SW480 (cell line): ENCODE results near the gene CCDC124.
"Not testable (repeated sequence)": the region's sequence is repeated elsewhere in the genome, so short reads cannot be mapped to it uniquely, and the experiment has no call there.

Experiments
- DNase-seq: peaks from one replicate; pipeline ENCODE4 v3.0.0-alpha.2; 2016; ENCODE audit warnings: low spot score

The CCDC124 gene, protein sequence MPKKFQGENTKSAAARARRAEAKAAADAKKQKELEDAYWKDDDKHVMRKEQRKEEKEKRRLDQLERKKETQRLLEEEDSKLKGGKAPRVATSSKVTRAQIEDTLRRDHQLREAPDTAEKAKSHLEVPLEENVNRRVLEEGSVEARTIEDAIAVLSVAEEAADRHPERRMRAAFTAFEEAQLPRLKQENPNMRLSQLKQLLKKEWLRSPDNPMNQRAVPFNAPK

DNA sequence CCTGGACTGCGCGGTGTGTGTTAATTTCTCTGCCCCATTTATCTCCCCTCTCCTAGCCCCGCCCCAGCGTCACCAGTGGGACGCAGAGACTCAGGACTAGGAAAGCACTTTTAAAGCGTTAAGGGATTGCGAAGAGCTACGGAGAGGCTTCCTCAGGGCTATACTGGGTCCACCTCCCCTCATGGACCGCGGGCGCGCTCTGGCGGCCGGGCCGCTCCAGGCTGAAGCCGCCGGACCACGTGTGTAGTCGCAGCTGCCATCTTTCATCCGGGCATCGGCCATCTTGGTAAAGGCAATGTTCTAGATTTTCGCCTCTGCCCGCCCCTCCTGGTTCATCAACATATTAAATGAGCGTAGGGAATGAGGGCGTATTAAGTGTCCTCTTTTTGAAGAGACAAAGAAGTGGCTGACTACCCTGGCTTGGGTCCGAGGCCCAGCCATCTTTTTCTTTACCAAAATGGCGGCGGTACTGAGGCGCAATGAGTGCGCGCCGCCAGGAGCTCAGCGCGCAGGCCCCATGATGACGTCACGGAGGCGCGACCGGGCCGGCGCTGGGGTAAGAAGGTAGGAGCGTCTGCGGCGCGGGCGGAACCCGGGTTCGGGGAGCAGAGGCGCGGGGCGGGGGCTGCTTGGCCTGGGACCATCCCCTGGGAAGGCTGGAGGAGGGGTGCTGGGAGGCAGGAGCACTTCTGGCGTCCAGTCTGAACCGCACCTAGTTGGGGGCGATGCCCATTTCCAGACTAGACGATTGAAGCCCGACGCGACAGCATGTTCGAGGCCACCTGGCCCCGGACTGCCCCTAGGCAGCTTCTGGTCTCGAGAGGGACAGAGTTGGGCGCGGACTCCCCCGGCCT lies at the start of gene CCDC124:
CCDC124 (plus strand) TSS at position 531 of the 854 bp plus-strand sequence. CDS start 3,406 bp downstream, outside the sequence.
- peak; percentile 93 for DNase-seq

DNA sequence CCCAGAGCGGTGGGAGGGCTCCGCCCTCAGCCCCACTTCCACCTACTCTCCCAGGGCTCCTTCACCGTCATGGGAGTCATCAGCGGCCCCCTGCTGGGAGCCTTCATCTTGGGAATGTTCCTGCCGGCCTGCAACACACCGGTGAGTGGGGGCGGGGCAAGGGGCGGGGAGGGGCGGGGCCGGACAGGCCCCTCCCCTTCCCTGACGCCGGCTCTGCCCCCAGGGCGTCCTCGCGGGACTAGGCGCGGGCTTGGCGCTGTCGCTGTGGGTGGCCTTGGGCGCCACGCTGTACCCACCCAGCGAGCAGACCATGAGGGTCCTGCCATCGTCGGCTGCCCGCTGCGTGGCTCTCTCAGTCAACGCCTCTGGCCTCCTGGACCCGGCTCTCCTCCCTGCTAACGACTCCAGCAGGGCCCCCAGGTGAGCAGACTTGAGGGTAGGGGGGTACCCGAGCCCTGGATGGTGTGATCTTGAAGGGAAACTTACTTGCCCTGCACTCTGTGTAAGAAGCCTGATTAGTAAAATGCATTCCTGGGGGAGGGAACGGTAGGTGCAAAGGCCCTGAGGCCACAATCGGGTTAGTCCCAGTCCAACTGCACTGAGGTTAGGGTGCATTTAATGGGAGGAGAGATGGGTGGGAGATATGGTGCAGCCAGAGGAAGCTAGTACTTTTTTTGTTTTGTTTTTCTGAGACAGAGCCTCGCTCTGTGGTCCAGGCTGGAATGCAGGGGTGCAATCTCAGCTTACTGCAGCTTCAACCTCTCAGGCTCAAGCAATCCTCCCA lies 49.0 kb upstream of the CCDC124 start:
- no peak for DNase-seq

DNA sequence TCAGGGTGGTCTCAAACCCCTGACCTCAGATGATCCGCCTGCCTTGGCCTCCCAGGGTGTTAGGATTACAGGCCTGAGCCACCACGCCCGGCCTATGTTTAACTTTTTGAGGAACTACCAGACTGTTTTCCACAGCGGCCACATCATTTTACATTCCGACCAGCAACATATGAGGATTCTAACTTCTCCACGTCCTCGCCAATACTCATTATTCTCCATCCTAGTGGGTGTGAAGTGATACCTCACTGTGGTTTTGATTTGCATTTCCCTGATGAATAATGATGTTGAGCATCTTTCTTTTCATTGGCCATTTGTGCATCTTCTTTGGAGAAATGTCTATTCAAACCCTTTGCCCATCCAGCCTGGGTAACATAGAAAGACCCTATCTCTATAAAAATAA lies 46.3 kb upstream of the CCDC124 start:
- DNase-seq, result no peak

DNA sequence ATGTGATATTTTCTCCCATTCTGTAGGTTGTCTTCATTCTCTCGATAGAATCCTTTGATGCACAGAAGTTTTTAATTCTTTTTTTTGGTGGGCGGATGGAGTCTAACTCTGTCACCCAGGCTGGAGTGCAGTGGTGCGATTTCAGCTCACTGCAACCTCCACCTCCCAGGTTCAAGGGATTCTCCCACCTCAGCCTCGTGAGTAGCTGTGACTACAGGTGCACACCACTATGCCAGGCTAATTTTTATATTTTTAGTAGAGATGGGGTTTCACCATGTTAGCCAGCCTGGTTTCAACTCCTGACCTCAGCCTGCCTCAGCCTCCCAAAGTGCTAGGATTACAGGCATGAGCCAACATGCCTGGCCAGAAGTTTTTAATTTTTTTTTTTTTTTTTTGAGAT lies 45.6 kb upstream of the CCDC124 start:
- DNase-seq, result not testable (repeated sequence)

DNA sequence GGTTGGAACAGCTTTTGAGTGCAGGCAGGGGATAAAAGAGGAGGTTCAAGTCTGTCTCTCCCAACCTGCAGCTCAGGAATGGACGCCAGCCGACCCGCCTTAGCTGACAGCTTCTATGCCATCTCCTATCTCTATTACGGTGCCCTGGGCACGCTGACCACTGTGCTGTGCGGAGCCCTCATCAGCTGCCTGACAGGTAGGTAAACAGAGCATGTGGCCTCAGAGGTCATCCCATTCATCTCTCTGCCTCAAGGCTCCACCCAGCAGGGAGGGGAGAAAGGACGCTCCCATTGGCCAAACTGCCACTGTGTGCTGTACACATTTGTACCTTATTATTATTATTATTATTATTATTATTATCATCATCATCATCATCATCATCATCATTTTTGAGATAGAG lies 44.6 kb upstream of the CCDC124 start:
- DNase-seq, result no peak

DNA sequence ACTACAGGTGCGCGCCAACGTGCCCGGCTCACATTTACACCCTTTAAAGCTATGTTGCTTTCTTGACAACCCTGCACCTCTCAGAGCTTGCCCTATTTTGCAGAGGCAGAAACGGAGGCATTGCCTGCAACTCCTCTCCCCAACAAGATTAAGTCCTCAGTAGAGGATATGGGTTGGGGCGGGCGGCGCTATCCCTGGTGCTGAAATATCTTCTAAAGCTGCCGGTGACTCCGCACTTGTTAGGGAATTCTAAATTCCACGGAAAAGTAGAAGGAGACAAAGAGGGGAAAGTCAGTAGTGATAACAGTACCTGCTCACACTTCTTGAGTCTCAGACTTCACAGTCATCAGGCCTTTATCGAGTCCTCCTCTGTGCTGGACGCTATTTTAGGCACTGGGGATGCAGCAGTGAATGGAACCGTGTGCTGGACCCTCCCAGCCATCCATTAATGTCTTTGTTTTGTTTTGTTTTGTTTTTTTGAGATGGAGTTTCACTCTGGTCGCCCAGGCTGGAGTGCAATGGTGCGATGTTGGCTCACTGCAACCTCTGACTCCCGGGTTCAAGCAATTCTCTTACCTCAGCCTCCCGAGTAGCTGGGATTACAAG lies 43.1 kb upstream of the CCDC124 start:
- peak; percentile 54 for DNase-seq

DNA sequence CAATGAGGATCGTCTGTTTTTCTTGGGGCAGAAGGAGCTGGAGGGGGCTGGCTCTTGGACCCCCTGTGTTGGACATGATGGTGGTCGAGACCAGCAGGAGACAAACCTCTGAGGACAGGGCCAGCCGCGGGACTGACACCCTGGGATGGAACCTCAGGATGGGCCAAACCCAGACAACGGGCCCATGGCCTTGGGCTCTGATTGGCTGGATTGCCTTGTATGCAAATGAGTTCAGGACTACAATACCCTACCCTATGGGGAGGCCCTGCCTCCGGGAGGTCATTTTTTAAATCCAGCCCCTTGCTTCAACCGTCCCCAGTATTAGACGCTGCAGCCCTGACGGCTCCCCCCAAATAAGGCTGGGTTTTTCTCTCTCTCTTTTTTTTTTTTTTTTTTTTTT lies 39.0 kb upstream of the CCDC124 start:
- no peak for DNase-seq

DNA sequence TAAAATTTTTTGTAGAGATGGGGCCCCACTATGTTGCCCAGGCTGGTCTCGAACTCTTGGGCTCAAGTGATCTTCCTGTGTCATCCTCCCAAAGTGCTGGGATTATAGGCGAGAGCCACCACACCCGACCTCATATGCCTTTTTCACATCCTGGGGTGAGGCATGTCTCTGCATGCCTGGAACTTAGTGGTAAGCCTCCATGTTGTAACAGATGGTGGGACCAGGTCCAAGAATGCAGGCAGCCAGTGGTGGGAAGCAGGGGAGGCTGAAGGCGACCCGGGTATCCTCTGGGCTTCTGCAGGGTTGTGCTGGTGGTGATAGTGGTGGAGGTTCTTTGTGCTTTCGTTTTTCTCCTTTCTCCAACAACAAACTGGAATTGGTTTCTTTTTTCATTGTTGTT lies 30.1 kb upstream of the CCDC124 start:
- DNase-seq, result no peak

DNA sequence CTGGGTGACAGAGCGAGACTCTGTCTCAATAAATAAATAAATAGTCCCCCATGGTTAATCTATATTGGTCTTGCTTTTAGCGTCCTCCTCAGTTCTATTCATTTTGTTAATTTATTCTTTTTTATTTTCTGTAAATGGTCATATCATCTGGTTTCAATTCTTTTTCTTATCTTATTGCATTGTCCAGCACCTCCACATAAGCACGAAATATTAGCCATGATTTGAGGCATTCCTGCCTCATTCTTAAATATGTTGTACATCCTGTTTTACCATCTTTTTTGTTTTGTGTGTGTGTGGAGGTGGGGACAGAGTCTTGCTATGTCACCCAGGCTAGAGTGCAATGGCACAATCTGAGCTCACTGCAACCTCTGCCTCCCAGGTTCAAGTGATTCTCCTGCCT lies 24.6 kb upstream of the CCDC124 start:
- no peak for DNase-seq

DNA sequence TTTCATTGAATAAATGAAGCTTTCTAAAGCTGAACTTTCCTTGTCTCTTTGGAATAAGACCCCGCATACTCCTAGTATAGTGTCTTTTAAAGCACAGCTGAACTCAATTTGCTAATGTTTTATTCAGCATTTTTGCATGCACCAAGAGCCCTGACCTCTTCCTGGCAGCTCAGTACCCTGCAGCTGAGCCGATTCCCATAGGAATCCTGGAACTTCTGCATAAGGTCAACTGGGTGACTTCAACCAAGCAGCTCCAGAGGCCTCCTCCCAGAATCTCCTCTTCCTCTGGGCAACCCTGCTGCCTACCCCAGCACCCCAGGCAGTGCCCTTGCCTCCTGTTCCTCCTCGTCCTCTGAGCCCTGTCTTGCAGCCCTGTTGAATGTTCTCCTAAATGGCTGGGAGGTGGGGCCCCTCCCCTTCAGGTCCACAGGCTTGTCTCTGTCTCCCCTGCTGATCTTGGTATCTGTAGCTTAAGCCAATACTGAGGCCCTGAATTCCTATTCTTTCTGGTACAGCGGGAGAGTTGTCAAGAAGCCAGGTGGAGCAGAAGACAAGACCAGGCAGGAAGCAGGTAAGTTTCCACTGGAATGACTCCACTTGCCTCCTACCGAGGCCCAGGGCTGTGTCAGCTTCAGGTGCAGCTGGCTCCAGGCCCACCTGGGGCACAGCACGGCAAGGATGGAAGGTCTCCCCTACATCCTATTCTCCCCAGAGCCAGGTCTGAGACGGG lies 23.6 kb upstream of the CCDC124 start:
- DNase-seq, result no peak

DNA sequence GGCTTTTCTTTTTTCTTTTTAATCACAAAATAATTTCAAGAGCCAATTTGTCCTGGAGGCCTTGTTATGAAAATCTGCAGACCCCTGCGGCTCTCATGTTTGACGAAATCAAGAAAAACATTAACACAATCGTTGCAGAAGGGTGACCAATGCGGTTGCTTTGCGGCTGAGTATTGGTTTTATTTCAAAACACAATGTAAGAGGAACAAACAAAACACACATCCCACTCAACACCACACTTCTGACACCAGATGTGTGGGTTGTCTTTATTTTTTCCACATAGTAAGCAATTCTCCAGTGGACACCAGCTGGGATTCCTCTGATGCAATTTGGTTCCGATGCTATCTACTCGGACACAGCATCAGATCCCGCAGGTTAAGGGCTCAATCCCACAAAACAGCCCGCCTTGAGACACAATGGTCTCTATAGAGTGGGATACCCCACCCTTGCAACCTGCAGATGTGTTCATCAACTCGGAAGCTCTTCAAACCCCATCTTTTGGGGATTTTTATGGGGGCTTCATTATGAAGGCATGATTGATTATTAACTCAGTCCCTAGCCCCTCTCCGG lies 21.9 kb upstream of the CCDC124 start:
- DNase-seq, result no peak

DNA sequence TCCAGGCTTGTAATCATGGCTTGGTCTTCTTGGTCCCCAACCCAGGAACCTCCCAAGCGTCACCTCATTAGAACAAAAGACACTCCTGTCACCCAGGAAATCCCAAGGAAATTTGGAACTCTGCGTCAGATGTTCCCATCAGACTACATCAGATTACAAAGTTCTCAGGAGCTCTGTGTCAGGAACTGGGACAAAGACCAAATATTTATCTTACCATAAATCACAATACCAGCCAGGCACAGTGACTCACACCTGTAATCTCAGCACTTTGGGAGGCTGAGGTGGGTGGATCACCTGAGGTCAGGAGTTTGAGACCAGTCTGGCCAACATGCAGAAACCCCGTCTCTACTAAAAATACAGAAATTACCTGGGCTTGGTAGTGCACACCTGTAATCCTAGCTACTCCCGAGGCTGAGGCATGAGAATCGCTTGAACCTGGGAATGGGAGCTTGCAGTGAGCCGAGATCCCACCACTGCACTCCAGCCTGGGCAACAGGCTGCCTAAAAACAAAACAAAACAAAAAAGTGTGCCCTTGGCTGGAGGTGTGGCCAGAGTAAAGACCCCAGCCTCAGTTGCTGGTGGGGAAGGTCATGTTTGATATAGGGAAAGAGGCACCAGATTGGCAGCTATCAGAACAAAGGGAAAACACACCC lies 16.7 kb upstream of the CCDC124 start:
- DNase-seq, result peak; percentile 34

DNA sequence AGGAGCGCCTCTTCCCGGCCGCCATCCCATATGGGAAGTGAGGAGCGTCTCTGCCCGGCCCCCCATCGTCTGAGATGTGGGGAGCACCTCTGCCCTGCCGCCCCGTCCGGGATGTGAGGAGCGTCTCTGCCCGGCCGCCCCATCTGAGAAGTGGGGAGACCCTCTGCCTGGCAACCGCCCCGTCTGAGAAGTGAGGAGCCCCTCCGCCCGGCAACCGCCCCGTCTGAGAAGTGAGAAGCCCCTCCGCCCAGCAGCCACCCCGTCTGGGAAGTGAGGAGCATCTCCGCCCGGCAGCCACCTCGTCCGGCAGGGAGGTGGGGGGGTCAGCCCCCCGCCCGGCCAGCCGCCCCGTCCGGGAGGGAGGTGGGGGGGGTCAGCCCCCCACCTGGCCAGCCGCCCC lies 14.7 kb upstream of the CCDC124 start:
- DNase-seq, result not testable (repeated sequence)

DNA sequence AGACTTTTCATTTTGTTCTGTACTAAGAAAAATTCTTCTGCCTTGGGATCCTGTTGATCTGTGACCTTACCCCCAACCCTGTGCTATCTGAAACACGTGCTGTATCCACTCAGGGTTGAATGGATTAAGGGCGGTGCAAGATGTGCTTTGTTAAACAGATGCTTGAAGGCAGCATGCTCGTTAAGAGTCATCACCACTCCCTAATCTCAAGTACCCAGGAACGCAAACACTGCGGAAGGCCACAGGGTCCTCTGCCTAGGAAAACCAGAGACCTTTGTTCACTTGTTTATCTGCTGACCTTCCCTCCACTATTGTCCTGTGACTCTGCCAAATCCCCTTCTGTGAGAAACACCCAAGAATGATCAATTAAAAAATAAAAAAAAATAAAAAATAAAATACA lies 13.7 kb upstream of the CCDC124 start:
- not testable (repeated sequence) for DNase-seq

DNA sequence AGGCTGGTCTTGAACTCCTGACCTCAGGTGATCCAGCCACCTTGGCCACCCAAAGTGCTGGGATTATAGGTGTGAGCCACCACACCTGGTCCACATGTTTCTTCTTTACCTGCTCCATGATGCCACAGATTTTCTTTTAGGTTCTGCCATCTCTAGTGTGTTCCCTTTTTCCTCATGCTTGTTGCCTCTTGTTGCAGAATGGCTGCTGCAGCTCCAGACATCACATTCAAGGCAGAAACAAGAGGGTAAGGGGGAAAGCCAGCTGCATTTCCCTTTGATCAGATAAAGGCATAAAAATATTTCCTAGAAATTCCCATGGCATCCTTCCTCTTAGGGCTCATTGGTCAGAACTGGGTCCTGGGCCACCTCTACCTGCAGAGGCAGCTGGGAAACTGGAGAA lies 12.3 kb upstream of the CCDC124 start:
- no peak for DNase-seq

DNA sequence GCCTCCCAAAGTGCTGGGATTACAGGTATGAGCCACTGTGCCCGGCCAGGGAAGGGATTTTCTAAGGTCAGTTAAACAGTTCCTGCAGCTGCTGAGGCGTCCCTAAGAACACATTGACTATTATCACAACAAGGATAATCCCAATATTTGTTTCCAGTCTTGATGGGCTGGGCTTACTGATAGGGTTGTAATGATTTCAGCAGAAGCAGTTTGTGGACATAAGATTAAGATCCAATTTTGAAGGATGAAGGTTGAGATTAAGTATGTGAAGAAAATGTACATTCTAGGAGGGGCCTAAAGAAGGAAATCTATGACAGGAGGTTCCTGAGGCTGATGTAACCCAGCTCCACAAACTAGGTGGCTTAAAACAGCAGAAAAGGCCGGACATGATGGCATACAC lies 10.7 kb upstream of the CCDC124 start:
- DNase-seq, result no peak

DNA sequence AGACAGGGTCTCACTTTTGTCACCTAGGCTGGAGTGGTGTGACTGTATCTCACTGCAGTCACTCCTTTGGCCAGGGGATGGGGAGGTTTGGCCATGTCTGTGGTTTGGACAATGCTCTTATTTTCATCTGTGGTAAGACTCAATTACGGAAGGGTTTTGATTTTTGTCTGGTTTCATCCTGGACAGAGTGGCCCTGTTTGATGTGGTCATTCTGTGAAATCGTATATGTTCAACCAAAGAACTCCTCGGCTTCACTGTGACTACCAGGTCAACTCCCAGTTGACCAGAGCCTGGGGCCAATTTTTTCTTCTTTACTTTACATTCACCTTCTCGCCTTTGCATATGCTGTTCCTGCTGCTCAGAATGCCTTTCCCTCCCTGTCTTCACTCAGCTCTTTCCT lies 6.8 kb upstream of the CCDC124 start:
- peak; percentile 74 for DNase-seq

DNA sequence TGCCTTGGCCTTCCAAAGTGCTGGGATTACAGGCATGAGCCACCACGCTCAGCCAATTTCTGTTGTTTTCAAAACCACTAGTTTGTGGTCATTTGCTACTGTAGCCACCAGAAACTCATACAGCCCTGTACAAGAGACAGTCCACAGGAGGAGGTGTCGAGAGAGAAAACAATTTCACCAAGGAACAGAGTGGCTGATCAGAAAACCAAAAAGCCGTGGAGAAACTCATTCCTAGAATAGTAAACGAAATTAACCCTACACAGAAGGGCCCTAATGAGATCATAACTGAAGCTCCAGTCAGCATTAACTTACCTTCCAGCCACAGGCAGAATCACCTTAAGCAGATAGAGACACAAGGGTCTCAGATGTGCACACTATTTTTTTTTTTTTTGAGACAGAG lies 3.8 kb upstream of the CCDC124 start:
- no peak for DNase-seq

DNA sequence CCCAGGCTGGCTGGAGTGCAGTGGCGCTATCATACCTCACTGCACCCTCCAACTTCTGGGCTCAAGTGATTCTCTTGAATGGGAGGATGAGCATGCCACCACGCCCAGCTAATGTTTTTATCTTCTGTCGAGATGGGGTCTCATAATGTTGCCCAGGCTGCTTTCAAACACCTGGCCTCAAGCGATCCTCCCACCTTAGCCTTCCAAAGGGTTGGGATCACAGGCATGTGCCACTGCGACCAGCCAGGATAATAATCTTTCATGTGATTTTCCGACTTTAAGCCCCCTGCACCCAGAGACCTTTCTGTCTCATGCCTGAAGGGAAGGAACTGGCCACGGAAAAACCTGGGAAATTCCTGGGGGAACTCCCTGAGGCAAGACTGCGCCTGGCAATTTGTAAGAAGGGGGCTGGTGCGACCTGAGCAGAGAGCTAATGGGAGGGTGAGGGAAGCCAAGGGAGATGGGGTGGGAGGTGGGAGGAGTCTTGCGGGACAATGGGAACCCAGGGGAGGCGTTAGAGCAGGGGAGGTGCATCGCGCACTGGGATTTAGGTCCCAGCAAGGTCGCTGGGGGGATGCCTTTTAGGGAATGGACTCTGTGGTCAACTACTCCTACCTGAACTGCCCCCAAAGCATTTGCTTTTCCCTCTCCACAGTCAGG lies 1.2 kb upstream of the CCDC124 start:
- DNase-seq, result no peak

DNA sequence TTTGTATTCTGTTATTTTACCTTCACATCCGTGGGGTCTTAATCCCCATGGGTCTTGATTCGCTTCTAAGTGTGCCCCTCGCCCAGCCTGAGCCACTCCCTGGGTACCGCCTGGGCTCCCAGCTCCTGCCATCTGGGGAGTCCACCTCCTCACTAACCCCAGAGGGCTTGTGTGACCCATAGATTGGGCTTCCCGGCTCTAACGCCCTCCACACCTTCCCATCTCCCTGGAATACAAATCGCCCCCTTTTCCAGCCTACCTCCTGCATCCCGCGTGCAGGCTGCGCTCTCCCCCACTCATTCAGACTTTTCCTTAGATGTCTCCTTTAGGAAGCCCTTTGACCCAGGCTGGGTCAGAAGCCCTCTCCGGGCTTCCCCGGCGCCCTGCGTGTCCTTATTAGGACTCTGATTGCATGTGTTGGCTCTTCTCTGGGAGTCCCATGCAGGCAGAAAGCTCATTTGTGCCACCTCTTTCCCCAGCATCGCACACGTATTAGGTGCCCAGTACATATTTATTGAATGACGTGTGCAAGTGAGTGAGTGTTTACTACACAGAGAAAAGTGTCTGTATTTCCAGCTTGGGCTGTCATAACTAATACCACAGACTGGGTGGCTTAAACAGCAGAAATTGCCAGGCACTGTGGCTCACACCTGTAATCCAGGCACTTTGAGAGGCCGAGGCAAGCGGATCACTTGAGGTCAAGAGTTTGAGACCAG lies 757 bp downstream of the CCDC124 start:
- DNase-seq, result peak; percentile 76
